GM18517 (cell line): ENCODE data around the gene FBXW8.
A peak's percentile ranks its signal among the peaks of the same experiment; 100 is the strongest.

ENCODE experiments used
- ATAC-seq: cut with Tn5 transposase; IDR thresholded peaks from one replicate; pipeline ENCODE4 v1.9.1; 2021; ENCODE audit warnings: mild to moderate bottlenecking, moderate library complexity; ENCODE audit not compliant: unreplicated experiment

FBXW8 gene

DNA sequence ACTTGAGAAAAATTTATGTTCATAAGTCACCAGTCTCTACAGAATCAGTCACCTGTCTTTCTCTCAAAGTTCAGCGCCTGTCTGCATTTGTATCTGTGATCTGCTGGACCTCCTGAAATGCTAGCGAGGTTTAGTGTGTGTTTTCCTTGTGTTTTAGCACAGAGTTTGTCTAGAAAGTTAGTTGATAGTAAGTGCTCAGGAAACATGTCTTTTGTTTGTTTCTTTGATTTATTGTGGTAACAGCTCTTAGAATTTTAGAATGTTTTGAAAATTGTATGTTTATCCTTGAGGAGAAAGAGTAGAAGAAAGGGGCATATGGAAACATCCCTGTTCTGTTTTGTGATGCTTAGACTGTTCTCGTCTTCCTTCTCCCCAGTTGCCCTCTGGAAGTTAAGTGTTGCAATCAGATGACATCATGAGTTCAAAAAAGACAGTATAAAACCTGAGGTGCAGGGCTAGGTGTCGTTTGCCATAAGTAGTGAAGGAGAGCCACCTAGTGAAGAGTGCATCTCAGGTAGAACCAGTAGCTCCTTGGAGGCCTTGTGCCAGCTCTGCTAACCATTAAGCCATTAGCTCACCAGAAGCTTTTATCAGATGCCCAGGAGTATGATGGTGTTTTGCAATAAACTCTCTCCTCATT is 44.8 kb downstream of the FBXW8 start:
- ATAC-seq, result no peak

GRCh38 chr12:116958402-116959197 is 47.9 kb downstream of the FBXW8 start:
- no peak for ATAC-seq

- no peak for ATAC-seq
These were observed 48.4 kb downstream of the FBXW8 start for GRCh38 chr12:116959198-116959460.

DNA sequence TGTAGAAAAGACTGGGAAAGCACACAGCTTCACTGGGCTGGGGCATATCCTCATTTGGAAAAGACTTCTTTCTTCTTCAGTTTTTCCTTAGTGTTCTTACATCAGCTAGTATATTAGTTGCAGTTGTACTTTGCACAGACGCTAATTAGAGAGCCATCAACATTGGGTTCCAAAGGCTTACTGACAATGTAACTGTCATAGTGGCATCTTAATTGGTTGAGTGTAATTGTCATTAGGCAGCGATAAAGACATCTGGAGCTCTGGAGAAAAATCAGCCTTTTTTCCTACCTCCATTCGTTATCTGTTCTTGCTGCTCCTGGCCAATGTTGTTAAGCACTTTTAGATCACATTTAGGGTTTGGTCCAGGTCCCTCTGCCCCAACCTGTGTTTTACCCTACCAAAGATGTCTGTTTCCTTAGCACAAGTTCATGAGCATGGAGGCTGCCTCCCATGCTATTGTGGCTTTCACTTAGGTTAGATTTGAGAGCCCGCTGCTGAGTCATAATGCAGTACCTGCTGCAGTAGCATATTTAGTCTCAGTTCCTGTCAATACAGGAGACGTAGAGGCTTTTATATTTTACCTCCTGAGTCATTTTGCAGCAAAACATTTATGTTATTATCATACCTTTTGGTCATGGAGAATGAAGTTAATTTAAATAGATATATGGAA is 49.2 kb downstream of the FBXW8 start:
- peak; percentile 98 for ATAC-seq

GRCh38 chr12:116962197-116962596 is 51.4 kb downstream of the FBXW8 start:
- no peak for ATAC-seq

- ATAC-seq, result no peak
These were observed 52.1 kb downstream of the FBXW8 start for GRCh38 chr12:116962783-116963356.

GRCh38 chr12:116964054-116965050 is 53.6 kb downstream of the FBXW8 start:
- no peak for ATAC-seq

- no peak for ATAC-seq
These were observed 58.2 kb downstream of the FBXW8 start for GRCh38 chr12:116968986-116969385.

GRCh38 chr12:116969615-116970585 is 59.1 kb downstream of the FBXW8 start:
- no peak for ATAC-seq

GRCh38 chr12:116971222-116971621 is 60.5 kb downstream of the FBXW8 start:
- no peak for ATAC-seq

DNA sequence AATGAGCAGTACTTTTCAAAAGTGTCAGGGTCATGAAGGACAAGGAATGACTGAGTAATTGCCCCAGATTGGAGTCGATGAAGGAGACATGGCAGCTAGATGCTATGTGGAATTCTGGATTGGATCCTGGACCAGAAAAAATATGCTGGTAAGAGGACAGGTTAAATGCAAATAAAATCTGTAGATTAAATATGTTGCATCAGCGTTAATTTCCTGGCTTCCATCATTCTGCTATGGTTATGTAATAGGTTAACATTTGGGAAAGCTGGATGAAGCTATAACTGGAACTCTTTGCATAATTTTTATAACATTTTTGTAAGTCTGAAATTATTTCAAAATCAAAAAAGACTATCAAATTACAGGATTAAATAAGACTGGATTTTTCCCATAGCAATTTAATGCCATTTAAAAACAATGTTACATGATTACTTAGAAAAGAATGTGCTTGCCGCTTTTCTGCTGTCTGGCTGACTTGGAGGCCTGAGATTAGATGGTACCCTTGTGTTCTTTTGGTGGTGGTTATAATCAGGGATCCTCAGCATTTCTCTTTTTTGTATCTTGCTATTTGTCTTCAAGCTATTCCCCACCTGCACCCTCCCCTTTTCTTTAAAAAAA is 65.1 kb downstream of the FBXW8 start:
- ATAC-seq, result no peak

DNA sequence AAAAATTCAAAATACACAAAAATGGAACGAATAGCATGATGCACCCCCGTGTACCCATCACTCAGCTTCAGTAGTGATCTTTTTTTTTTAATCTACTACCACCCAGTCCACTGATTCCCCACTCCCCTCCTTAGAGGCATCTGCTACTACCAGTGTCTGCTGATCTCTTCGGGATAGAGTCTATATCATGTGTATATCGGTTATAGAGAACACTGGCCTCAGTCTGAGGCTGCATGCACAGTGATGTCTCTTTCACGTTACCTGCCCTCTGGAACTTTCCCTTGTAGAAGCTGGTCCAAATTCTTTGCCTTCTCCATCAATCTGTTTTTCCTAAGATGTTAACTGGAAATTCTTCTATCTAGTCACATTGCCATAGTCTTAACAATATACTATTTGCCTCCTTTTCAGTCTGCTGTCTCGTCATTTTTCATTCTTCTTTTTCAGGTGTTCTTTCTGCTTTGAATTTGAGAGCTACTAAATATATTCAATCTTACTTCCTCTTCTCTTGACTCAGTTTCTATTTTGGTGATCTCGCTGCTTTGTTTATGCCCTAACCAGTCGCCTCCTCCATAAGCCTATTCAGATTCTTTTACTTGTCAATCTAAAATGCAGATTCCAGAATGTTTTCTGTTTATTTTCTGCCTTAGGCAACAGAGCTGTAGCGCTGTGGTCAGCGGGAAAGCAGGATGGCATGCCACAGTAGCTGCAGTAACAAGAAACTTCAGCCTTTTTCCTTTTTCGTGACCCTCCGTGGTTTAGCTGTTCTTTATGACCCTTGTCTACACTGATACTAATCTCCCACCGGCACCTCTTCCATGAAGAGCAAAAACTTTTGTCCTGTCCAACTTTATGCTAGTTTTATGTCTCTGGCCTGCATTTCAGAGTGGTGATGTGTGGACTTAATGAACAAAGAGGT is 67.0 kb downstream of the FBXW8 start:
- peak; percentile 52 for ATAC-seq

- ATAC-seq, result no peak
These were observed 68.2 kb downstream of the FBXW8 start for GRCh38 chr12:116978791-116979508.

DNA sequence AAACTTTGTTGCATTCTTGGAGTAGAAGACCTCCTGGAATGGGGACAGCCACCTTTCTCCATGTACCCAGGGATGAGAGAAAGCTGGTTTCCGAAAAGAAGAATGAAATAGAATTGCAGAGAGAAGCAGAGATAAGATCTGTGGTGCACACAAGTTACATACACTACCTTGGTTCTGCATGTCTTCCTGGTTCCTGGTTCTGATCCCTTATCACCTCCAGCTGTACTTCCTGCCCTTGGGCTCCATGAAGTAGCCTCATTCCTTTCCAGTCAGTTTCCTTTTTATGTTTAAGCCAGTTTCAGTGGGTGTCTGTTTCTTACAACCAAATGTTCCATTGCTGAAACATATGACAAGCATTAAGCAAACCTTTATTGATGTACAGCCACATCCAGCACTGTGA is 69.3 kb downstream of the FBXW8 start:
- ATAC-seq, result no peak

- ATAC-seq, result no peak
These were observed 72.2 kb downstream of the FBXW8 start for GRCh38 chr12:116982791-116983411.

DNA sequence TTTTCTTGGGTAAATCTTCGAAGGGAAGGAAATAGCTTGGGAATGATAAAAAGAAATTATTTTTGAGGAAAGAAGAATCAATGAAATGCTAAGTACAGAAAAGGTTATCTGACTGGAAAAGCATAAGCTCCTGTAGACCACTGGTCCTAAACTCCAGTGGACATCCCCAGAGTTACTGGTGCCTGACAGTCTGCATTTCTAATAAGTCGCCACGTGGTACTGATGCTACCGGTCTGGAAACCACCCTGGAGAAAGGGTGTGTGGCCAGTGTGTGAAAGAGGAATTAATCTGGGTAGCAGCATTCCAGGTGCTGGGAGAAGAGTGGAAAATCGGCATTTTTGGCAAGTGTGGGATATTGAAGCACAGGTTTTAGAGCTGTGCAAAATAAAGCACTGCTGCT is 73.3 kb downstream of the FBXW8 start:
- ATAC-seq, result no peak

- ATAC-seq, result no peak
These were observed 79.6 kb downstream of the FBXW8 start for GRCh38 chr12:116990329-116990728.
